COLO829 (cell line): ENCODE results near the gene NUBP2.

Experiments
- DNase-seq: peaks from one replicate; pipeline ENCODE4 v3.0.0; 2012; ENCODE audit warnings: low spot score

The NUBP2 gene

GRCh38 chr16:1810106-1810505 lies 27.3 kb downstream of the NUBP2 start:
- DNase-seq, result no peak

GRCh38 chr16:1810536-1810935 lies 27.8 kb downstream of the NUBP2 start:
- no peak for DNase-seq

- DNase-seq, result no peak
These were observed 30.0 kb downstream of the NUBP2 start for GRCh38 chr16:1812732-1813163.

- DNase-seq, result no peak
These were observed 32.7 kb downstream of the NUBP2 start for GRCh38 chr16:1815461-1815860.

- no peak for DNase-seq
These were observed 33.9 kb downstream of the NUBP2 start for GRCh38 chr16:1816396-1817275.

- no peak for DNase-seq
These were observed 34.5 kb downstream of the NUBP2 start for GRCh38 chr16:1817276-1817589.

GRCh38 chr16:1817716-1818115 lies 35.0 kb downstream of the NUBP2 start:
- DNase-seq, result no peak

- no peak for DNase-seq
These were observed 35.6 kb downstream of the NUBP2 start for GRCh38 chr16:1818204-1818872.

GRCh38 chr16:1818873-1819525 lies 36.2 kb downstream of the NUBP2 start:
- no peak for DNase-seq

GRCh38 chr16:1819611-1820010 lies 36.9 kb downstream of the NUBP2 start:
- DNase-seq, result no peak

- DNase-seq, result no peak
These were observed 37.6 kb downstream of the NUBP2 start for GRCh38 chr16:1820096-1820945.

GRCh38 chr16:1820946-1821290 lies 38.2 kb downstream of the NUBP2 start:
- DNase-seq, result no peak

GRCh38 chr16:1821861-1822611 lies 39.3 kb downstream of the NUBP2 start:
- DNase-seq, result no peak

GRCh38 chr16:1822801-1823200 lies 40.0 kb downstream of the NUBP2 start:
- DNase-seq, result no peak

GRCh38 chr16:1823821-1824220 lies 41.1 kb downstream of the NUBP2 start:
- DNase-seq, result no peak

GRCh38 chr16:1825381-1825863 lies 42.7 kb downstream of the NUBP2 start:
- DNase-seq, result no peak

- DNase-seq, result peak; percentile 22
These were observed 43.3 kb downstream of the NUBP2 start for GRCh38 chr16:1825864-1826690.

- DNase-seq, result peak; percentile 95
These were observed 44.2 kb downstream of the NUBP2 start, which contains the start of the genes FAHD1 and HAGH for GRCh38 chr16:1826691-1827573. Gene FAHD1, plus strand, starts transcription at chr16:1827206. Its CDS starts 33 bp downstream, at chr16:1827239. Gene HAGH, minus strand, starts transcription at chr16:1826825. Its CDS starts 38 bp downstream, at chr16:1826787.
